ENCODE results near the gene TRIP4.

GRCh38 chr15:64356710-64357040 lies 31.0 kb upstream of the TRIP4 start:
- no peak for TF ChIP-seq REST (IDR thresholded peaks at IDR 0.05; ENCODE audit: low read depth)
- no peak for TF ChIP-seq EGR1 (IDR thresholded peaks at IDR 0.05)
- TF ChIP-seq RAD21 (IDR thresholded peaks at IDR 0.05; ENCODE audit: low read depth), result no peak
- TF ChIP-seq CEBPB (IDR thresholded peaks at IDR 0.05), result no peak
- TF ChIP-seq EP300 (IDR thresholded peaks at IDR 0.05; ENCODE audit: borderline replicate concordance), result no peak

Measured in Ishikawa (cell line).